H54 (cell line): ENCODE results near the gene LEF1.

Experiments used
- DNase-seq: peaks from one replicate; pipeline ENCODE4 v3.0.0; 2011; ENCODE audit warnings: low spot score, mixed read lengths; ENCODE audit not compliant: insufficient read length
- FAIRE-seq: peaks from 3 replicates; lab custom pipeline; 2011; peaks lifted over from hg19 to GRCh38; lab: Jason Lieb, UNC
- POLR2A ChIP-seq: IDR thresholded peaks from 2 replicates; pipeline ENCODE4 v1.6.1; 2011; ENCODE audit warnings: low read depth, mild to moderate bottlenecking, low read length

LEF1 gene

GRCh38 chr4:108106186-108106585 is 62.5 kb downstream of the LEF1 start:
- FAIRE-seq (no peak), DNase-seq (no peak)
- TF ChIP-seq POLR2A, result no peak

DNA sequence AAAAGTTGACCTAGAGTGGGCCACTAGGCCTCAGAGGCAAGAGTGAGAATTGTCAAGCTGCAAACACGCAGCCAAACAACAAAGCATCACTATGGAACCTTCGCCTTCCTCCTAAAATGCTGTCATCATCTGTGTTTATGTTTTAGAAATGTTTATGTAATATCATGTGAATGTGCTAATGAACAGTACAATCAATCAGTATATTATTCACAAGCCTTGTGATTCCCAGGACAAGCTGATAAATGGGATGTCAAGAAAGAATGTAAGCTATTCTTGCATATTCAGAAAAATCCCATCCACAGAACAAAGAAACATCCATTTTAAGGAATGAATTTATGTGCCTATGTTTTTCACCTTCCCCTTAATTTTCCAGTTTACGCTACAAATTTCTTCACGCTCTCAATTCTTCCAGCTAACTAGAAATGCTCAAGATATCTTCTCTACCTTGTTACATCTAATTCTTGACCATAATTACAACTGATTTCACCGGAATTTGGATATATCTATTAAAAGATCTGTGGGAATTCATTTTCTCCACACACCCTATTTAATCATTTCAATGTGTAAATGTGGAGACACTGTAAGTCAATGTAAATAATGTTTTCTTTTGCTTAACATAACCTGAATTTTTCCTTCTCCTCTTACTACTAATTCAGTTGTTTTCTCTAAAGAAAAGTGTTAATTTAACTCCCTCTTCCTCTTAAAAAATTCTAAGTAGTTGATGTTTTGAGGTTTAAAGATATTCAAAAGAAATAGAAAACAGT is 65.5 kb downstream of the LEF1 start:
- DNase-seq (no peak), FAIRE-seq (no peak)
- no peak for TF ChIP-seq POLR2A

DNA sequence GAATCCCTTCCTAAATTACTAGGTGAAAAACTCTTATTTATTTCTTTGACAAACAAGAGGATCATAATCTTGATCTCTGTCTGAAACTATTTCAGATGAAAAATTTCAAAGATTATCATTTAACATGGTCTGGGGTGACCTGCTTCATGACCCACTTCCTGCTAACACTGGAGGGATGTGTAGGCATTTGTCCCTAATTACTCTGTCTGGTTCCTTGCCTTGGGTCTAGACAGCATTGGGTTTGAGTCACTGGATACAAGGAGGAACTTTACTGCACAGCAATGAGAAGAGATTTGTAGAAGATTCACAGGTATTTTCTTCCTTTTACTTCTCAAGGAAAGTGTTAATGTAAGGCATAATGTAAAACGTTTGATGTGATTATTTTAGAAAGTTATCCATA is 67.9 kb downstream of the LEF1 start:
- TF ChIP-seq POLR2A, result no peak
- FAIRE-seq (no peak), DNase-seq (no peak)

DNA sequence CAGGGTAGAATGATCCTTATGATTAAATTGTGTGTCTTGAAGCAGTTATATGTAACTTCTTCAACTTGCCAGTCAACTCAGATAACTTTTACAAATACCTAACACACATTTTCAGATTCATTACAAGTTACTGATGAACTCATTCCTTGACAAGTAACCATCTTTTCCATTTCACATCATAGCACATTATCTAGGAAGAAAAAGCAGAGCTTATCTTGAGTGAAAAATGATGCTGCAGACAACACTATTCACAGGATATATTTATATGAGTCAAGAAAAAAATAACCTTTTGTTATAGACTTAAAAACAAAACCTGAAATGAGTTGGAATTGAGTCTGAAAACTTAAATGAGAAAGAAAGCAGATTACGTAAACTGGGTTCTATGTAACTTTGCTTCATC is 68.9 kb downstream of the LEF1 start:
- FAIRE-seq (no peak), DNase-seq (no peak)
- no peak for TF ChIP-seq POLR2A

DNA sequence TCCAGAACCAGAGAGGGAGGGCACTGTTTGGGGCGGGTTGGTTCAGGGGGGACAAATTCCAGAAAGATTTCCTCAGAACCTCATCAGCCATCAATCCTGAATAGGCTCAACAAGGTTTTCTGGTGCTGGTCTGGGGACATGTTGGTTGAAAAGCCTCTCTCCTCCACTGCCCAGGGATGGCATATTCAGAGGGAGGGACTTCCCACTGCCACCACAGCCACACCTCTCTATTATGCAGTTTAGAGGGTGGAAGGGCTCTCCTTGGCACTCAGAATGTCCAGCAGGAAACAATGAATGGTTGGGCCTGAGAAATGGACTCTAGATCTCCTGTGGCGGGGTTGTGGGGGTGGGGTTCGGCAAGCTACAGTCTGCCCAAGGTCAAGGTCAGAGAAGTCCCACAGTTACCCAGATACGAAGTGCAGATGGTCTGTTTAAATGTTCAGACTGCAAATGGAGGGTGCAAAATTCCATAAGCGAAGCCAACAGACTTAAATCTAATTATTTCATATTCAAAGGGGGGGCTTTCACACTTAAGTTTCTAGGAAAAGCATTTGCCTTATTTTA is 70.7 kb downstream of the LEF1 start:
- no peak for DNase-seq
- FAIRE-seq, result no peak
- TF ChIP-seq POLR2A, result no peak

DNA sequence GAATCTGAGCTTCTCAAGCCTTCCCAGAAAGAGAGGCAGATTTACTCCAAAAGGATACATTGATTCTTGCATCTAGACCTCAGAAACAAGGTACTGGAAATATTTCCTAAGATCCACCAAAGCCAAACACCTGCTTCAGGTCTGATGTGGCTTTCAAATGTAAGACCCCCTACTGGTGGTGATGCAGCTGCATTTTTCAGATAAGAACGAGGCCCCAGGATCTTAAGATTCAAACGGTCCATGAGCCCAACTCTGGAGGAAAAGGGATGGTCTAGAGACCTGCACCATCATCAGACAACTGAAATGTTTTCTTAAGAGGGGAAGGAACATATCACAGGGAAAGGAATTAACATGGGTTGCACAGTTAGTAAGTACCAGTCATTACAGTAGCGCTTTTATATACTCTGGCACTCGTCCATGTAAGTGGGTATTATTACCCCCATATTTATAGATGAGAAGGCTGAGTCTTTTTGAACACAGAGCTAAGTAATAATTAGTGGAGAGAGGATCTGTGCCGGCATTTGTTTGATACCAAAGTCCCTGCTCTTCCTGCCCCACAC is 73.7 kb downstream of the LEF1 start:
- DNase-seq (no peak), FAIRE-seq (no peak)
- TF ChIP-seq POLR2A, result no peak

- FAIRE-seq, result no peak
- DNase-seq, result no peak
- no peak for TF ChIP-seq POLR2A
Observed at GRCh38 chr4:108094131-108094530, 74.6 kb downstream of the LEF1 start.

DNA sequence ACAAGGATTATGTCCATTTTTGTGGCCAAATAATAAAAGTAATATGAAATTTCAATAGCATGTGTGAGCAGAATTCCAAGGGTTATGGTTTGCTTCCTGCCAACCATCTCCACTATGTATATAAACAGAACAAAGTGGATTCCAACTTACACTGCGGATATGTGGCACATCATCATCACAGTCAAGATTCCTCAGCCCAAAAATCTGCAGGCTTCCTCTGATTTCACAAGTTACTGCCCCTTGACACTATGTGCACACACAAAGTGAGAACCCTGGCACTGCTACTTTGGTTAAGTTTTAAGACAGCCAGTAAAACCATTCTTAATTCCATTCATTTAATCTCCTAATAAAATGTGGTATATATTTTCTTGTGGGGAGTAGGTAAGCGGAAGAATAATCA is 76.4 kb downstream of the LEF1 start:
- TF ChIP-seq POLR2A, result no peak
- DNase-seq, result no peak
- no peak for FAIRE-seq

- FAIRE-seq, result no peak
- TF ChIP-seq POLR2A, result no peak
- DNase-seq, result no peak
Observed at GRCh38 chr4:108087293-108087967, 81.3 kb downstream of the LEF1 start.

DNA sequence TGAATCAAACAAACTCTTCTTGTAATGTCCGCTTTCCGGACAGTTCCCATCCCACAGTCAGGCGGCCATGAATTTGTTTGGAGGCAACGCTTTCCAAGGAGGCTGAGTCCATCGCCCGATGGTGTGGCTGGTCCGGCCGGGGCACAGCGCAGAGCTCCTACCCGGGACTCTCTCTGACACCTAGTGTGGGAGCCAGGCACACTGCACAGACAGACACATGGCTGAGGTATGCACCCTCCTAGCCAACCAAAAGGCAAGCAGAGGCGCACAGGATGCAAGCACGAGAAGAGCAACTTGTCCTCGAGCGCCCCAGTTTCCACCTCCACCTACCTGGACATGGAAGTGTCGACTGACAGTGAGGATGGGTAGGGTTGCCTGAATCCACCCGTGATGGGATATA is 87.5 kb downstream of the LEF1 start:
- no peak for TF ChIP-seq POLR2A
- DNase-seq (no peak), FAIRE-seq (no peak)

DNA sequence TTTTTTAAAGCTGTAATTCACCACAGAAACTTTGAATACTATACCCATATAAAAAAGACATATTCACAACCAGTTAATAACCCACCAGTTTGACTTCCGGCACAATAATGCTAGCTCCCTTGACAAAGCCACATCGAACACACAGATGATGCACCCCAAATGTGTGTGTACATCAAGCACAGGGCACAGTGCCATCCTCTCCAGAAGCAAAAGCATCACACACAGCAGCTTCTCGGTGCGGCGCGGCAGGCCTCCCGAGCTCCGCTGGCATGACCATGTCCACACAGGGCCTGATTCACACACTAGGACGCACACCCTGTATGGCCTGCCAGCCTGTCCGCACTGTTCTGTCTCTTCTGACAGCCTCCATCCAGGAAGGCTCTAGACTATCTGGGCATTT is 88.0 kb downstream of the LEF1 start:
- DNase-seq (no peak), FAIRE-seq (no peak)
- no peak for TF ChIP-seq POLR2A

- DNase-seq (no peak), FAIRE-seq (no peak)
- TF ChIP-seq POLR2A, result no peak
Observed at GRCh38 chr4:108078024-108078733, 90.6 kb downstream of the LEF1 start.

DNA sequence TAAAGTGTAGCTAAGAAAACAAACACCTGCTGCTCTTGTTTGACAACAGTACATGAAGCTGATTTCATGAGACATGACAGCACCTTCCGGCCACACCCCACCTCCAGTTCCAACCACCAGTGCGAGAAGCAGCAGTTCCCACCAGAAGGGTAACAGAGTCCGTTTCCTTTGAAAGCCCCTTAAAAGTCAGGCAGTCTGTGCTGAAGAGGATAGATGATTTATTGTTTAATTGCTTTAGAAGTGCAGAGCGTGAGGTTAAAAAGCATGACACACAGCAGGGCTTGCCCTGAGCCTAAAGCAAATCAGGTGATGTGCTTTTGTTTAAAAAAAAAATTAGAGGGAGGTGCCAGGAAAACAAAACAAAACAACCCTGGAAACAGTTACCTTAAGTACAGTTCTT is 96.4 kb downstream of the LEF1 start:
- no peak for TF ChIP-seq POLR2A
- FAIRE-seq, result no peak
- DNase-seq, result no peak

DNA sequence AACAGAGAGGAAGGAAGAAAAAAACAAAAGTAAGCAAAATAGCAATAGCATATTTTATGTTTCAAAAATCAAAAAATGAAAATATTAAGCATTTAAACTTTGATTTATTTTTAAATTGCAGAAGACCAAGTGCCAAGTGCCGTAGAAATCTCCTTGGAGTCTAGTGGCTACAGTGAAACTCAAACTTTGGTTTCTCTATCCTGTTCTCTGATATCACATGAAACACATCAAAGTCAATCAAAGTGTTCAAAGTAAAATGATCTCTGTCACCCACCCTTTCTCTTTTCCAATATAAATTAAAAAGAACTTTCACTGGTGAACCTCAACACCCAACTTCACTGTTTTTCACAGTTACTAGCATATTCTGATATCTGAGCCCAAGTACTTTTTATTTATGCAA is 98.0 kb downstream of the LEF1 start:
- FAIRE-seq (no peak), DNase-seq (no peak)

More for the DNA sequence above, 98.0 kb downstream of the LEF1 start:
- no peak for TF ChIP-seq POLR2A
